DOHH2 (cell line): ENCODE measurements around the gene MACROH2A2.

Source experiments
- H3F3A ChIP-seq: fragments of 200-600 bp; sonication (generic), shearing (Covaris generic); 2 replicates; pipeline ENCODE4 v1.6.0; 2016; ENCODE audit warnings: antibody characterized with exemption, mild to moderate bottlenecking; ENCODE audit not compliant: control insufficient read depth, insufficient read depth
- H3K27ac ChIP-seq: fragments of 200-600 bp; sonication (generic); 2 replicates; pipeline ENCODE4 v1.5.1; 2014; ENCODE audit warnings: low read depth, mild to moderate bottlenecking, low read length, moderate library complexity
- H3K27me3 ChIP-seq: fragments of 200-600 bp; sonication (generic); 2 replicates; pipeline ENCODE4 v1.6.1; 2014; ENCODE audit warnings: mild to moderate bottlenecking, low read length, mixed read lengths; ENCODE audit not compliant: control insufficient read depth
- H3K36me3 ChIP-seq: fragments of 200-600 bp; sonication (generic); 2 replicates; pipeline ENCODE4 v1.6.1; 2014; ENCODE audit warnings: mild to moderate bottlenecking, low read length, moderate library complexity, mixed read lengths; ENCODE audit not compliant: control insufficient read depth
- H3K4me1 ChIP-seq: fragments of 200-600 bp; sonication (generic); 2 replicates; pipeline ENCODE4 v1.6.1; 2014; ENCODE audit warnings: mild to moderate bottlenecking, low read length, mixed read lengths; ENCODE audit not compliant: control insufficient read depth
- H3K4me2 ChIP-seq: fragments of 200-600 bp; sonication (generic); 2 replicates; pipeline ENCODE4 v1.6.0; 2014; ENCODE audit warnings: mild to moderate bottlenecking, low read length, moderate library complexity
- H3K4me3 ChIP-seq: fragments of 200-600 bp; sonication (generic); 2 replicates; pipeline ENCODE4 v1.5.1; 2014; ENCODE audit warnings: mild to moderate bottlenecking, low read length, mixed read lengths
- H3K79me2 ChIP-seq: fragments of 200-600 bp; sonication (generic); 2 replicates; pipeline ENCODE4 v1.6.1; 2014; ENCODE audit warnings: mild to moderate bottlenecking, low read length, mixed read lengths; ENCODE audit not compliant: control insufficient read depth
- H3K9me2 ChIP-seq: fragments of 200-600 bp; sonication (generic); replicated peaks from 2 replicates; pipeline ENCODE4 v1.6.1; 2014; ENCODE audit warnings: mild to moderate bottlenecking, low read length, mixed read lengths; ENCODE audit not compliant: control insufficient read depth
- H3K9me3 ChIP-seq: fragments of 200-600 bp; sonication (generic); 2 replicates; pipeline ENCODE4 v1.6.1; 2014; ENCODE audit warnings: antibody characterized with exemption, low read length, mixed read lengths; ENCODE audit not compliant: control insufficient read depth, insufficient read depth
- H4K20me1 ChIP-seq: fragments of 200-600 bp; sonication (generic); 2 replicates; pipeline ENCODE4 v1.6.0; 2014; ENCODE audit warnings: low read depth, mild to moderate bottlenecking, antibody characterized with exemption, low read length, moderate library complexity; ENCODE audit not compliant: control insufficient read depth, insufficient read depth
- EZH2phosphoT487 ChIP-seq: fragments of 200-600 bp; sonication (generic); IDR thresholded peaks from 2 replicates; pipeline ENCODE4 v1.6.1; 2017; ENCODE audit warnings: borderline replicate concordance, mild to moderate bottlenecking, antibody characterized with exemption, low read length, moderate library complexity, mixed read lengths
- TF ChIP-seq, protein P1 (sequence below): fragments of 200-600 bp; sonication (generic); IDR thresholded peaks from one replicate; pipeline ENCODE4 v1.5.1; 2014; ENCODE audit warnings: antibody characterized with exemption, mild to moderate bottlenecking, low read depth, low read length; ENCODE audit not compliant: poor library complexity, severe bottlenecking

The MACROH2A2 gene

DNA sequence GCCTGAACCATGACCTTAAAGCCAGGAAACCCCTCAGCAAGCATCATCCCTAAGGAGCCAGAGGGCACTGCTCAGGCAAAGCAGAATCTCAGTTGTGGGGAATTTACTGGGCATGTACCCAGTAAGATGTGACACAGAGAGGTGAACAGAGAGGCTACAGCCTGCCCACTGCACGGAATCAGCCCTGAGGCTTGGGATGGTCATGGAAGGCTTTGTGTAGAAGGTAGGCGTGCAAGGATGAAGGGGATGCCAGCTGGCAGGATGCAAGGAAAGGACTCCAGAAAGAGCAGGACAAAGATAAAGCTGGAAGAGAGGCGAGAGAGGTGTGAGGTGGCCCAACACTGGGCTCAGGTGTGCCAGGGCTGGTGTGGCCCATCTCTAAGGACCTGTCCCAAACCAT, 82.4 kb downstream of the MACROH2A2 start:
- Histone ChIP-seq H3K27me3 (no peaks in the 10 kb centered on the region), H3K4me3 (no peak overlapping the region), H3K36me3 (peaks cover 8% of the 10 kb centered on the region), H3K27ac (no peak overlapping the region), H3F3A (peaks cover 13% of the 10 kb centered on the region), H3K9me3 (no peaks in the 10 kb centered on the region), H3K79me2 (peaks cover 13% of the 10 kb centered on the region), H4K20me1 (no peaks in the 10 kb centered on the region), H3K4me1 (peaks cover 23% of the 10 kb centered on the region), H3K4me2 (no peak overlapping the region), H3K9me2 (no peaks in the 10 kb centered on the region)
- no peak for TF ChIP-seq EZH2phosphoT487

DNA sequence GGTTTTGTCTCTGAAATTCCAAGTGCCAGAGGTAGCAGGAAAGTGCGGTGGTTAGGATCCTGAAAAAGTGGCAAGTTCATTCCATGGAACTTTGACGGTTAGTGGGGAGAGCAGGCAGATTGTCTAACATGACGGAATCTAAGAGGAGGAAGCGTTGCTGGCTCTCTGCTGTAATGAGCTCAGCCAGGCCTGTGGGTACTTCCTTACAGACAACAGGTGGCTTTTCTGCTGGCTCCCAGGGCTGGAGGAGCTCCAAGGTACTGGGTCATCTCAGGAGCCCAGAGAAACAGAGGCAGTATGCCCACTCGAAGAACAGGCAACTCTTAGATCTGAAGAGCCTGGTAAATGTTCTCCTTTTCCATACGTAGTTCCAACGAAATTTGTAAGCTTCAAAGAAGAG, 83.0 kb downstream of the MACROH2A2 start:
- Histone ChIP-seq H3K9me3 (no peaks in the 10 kb centered on the region), H3K27me3 (no peaks in the 10 kb centered on the region), H3K79me2 (peaks cover 13% of the 10 kb centered on the region), H3K4me2 (no peak overlapping the region), H4K20me1 (no peaks in the 10 kb centered on the region), H3K27ac (no peak overlapping the region), H3K36me3 (peaks cover 14% of the 10 kb centered on the region), H3F3A (peaks cover 15% of the 10 kb centered on the region), H3K4me1 (peaks cover 23% of the 10 kb centered on the region), H3K4me3 (no peak overlapping the region), H3K9me2 (no peaks in the 10 kb centered on the region)
- TF ChIP-seq, protein P1, sequence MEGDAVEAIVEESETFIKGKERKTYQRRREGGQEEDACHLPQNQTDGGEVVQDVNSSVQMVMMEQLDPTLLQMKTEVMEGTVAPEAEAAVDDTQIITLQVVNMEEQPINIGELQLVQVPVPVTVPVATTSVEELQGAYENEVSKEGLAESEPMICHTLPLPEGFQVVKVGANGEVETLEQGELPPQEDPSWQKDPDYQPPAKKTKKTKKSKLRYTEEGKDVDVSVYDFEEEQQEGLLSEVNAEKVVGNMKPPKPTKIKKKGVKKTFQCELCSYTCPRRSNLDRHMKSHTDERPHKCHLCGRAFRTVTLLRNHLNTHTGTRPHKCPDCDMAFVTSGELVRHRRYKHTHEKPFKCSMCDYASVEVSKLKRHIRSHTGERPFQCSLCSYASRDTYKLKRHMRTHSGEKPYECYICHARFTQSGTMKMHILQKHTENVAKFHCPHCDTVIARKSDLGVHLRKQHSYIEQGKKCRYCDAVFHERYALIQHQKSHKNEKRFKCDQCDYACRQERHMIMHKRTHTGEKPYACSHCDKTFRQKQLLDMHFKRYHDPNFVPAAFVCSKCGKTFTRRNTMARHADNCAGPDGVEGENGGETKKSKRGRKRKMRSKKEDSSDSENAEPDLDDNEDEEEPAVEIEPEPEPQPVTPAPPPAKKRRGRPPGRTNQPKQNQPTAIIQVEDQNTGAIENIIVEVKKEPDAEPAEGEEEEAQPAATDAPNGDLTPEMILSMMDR: no peak
- no peak for TF ChIP-seq EZH2phosphoT487

DNA sequence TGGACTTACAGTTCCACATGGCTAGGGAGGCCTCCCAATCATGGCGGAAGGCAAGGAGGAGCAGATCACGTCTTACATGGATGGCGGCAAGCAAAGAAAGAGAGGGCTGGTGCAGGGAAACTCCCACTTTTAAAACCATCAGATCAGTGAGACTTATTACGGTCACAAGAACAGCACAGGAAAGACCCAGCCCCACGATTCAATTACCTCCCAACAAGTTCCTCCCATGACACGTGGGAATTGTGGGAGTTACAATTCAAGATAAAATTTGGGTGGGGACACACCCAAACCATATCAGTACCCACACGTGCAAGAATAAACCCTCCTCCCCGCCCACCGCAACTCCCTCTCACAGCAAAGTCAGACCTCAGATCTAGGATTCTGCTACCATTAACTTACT, 84.5 kb downstream of the MACROH2A2 start:
- TF ChIP-seq, protein P1: no peak
- no peak for TF ChIP-seq EZH2phosphoT487
- H3K79me2 ChIP-seq: peaks cover 4% of the 10 kb centered on the region
- no peak overlapping the region for H3K4me2 ChIP-seq
- H3K36me3 ChIP-seq: peaks cover 21% of the 10 kb centered on the region
- H3K9me2 ChIP-seq: no peaks in the 10 kb centered on the region
- H3F3A ChIP-seq: peaks cover 23% of the 10 kb centered on the region
- no peaks in the 10 kb centered on the region for H3K9me3 ChIP-seq
- no peaks in the 10 kb centered on the region for H3K27me3 ChIP-seq
- H4K20me1 ChIP-seq: no peaks in the 10 kb centered on the region
- no peak overlapping the region for H3K27ac ChIP-seq
- H3K4me3 ChIP-seq: no peak overlapping the region
- peaks cover 12% of the 10 kb centered on the region for H3K4me1 ChIP-seq

DNA sequence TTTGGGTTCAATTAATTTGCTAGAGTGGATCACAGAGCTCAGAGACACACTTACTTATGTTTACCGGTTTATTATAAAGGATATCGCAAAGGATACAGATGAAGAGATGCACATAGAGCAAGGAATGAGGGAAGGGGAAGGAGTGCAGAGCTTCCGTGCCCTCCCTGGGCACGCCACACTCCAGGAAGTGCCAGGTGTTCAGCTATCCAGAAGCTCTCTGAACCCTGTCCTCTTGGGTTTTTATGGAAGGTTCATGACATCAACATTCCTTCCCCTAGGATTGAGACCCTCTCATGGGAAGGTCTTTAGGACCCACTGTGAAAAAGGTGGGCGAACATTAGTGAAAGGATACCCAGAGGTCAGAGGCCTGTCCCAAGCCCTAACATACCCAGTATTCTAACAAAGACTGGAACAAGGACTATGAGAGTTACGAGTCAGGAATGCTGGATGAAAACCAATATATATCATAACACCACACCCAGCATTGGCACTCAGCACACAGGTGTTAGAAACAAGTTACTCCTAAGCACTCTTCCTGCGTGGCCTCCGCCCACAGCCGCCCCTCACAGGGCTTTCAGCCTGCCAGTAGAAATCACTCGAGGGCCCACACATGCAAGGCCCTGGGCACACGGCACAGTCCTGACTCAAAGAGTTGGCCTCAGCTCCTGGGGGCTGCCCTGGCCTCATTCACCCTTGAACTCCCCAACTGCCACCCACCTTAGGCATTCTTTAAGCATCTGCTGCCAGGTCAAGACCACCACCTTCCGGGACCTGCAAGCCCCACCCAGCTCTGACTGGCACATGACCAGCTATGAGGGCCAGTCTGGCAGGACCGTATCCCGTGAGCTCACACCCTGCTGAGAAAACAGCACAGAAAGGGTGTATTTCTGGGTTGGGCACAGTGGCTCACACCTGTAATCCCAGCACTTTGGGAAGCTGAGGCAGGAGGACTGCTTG, 85.6 kb downstream of the MACROH2A2 start:
- TF ChIP-seq EZH2phosphoT487: no peak
- TF ChIP-seq, protein P1: no peak
- no peak overlapping the region for H3K27ac ChIP-seq
- peaks cover 23% of the 10 kb centered on the region for H3F3A ChIP-seq
- H3K4me2 ChIP-seq: no peak overlapping the region
- no peak overlapping the region for H3K4me3 ChIP-seq
- H3K4me1 ChIP-seq: peaks cover under 1% of the 10 kb centered on the region
- no peaks in the 10 kb centered on the region for H4K20me1 ChIP-seq
- no peaks in the 10 kb centered on the region for H3K27me3 ChIP-seq
- no peaks in the 10 kb centered on the region for H3K9me3 ChIP-seq
- peaks cover 28% of the 10 kb centered on the region for H3K36me3 ChIP-seq
- H3K79me2 ChIP-seq: peaks cover 9% of the 10 kb centered on the region
- H3K9me2 ChIP-seq: no peaks in the 10 kb centered on the region
